Measurements from ENCODE around the gene CSMD2. TPM values are rescaled to one million over a fixed set of nuclear protein-coding genes. Genes with fewer than 3 reads are reported as not detected.

The CSMD2 gene
- polyA plus RNA-seq, 1 of the 3 experiments (the other 2 are of a cell fraction): not detected

DNA sequence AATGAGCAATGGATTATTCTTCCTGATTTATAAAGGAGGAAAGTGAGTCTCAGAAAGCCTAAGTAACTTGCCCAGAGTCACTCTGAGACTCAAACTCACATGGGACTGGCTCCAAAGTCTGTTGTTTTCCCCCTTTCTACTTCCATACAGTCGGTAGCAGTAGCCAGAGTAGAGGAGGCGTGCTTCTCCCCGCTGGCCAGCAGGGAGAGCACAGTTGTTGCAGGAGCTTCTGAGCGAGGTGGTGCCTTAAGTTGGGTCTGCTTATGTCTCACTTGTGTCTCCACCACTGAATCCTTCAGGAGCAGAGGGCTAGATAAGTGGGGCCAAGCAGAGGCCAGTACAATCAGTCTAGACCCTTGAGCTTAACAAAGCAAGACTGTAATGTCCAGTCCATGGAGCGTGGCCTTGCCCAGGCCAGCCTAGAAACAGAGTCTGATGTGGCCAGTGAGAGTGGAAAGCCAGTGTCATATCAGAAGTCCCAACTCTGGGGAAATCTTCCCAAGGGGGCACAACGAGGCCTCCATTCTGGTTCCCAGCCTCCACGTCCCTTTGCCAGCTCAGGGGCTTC lies 510.7 kb downstream of the CSMD2 start (continued):
- peak; percentile 55 for TF ChIP-seq RAD21 (IDR thresholded peaks at IDR 0.05; ENCODE audit: low read length)
- TF ChIP-seq, protein P1, sequence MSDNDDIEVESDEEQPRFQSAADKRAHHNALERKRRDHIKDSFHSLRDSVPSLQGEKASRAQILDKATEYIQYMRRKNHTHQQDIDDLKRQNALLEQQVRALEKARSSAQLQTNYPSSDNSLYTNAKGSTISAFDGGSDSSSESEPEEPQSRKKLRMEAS (IDR thresholded peaks at IDR 0.05; ENCODE audit: low read depth): no peak

DNA sequence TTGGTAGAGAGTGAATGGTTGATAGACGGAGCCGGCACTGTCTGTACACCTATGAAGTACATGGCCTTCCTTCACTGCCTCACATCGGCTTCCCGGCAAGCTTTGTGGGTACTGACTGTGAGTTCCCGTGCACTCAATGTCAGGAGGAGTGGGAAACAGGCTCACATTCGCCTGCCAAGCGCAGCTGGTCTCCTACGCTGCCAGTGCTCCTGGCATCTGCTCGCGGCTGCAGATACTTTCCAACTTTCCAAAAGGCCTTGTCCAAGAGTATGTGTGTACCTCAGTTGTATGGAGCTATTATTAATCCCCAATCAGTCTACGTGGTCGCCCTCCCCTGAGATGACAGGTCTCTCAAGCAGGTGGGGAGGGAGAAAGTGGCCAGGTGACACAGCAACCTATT lies 511.8 kb downstream of the CSMD2 start:
- H4K20me1 ChIP-seq (ENCODE audit: insufficient read depth): no peaks in the 10 kb centered on the region
- H3K9me2 ChIP-seq: no peaks in the 10 kb centered on the region
- no peak for TF ChIP-seq JUND (IDR thresholded peaks at IDR 0.05)
- TF ChIP-seq RAD21 (IDR thresholded peaks at IDR 0.05; ENCODE audit: low read length): no peak
- TF ChIP-seq SMC3 (IDR thresholded peaks at IDR 0.05; ENCODE audit: low read depth, low read length): no peak
- TF ChIP-seq, protein P2, sequence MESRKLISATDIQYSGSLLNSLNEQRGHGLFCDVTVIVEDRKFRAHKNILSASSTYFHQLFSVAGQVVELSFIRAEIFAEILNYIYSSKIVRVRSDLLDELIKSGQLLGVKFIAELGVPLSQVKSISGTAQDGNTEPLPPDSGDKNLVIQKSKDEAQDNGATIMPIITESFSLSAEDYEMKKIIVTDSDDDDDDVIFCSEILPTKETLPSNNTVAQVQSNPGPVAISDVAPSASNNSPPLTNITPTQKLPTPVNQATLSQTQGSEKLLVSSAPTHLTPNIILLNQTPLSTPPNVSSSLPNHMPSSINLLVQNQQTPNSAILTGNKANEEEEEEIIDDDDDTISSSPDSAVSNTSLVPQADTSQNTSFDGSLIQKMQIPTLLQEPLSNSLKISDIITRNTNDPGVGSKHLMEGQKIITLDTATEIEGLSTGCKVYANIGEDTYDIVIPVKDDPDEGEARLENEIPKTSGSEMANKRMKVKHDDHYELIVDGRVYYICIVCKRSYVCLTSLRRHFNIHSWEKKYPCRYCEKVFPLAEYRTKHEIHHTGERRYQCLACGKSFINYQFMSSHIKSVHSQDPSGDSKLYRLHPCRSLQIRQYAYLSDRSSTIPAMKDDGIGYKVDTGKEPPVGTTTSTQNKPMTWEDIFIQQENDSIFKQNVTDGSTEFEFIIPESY (IDR thresholded peaks at IDR 0.05; ENCODE audit: borderline replicate concordance, low read depth): no peak
- TF ChIP-seq, protein P3, sequence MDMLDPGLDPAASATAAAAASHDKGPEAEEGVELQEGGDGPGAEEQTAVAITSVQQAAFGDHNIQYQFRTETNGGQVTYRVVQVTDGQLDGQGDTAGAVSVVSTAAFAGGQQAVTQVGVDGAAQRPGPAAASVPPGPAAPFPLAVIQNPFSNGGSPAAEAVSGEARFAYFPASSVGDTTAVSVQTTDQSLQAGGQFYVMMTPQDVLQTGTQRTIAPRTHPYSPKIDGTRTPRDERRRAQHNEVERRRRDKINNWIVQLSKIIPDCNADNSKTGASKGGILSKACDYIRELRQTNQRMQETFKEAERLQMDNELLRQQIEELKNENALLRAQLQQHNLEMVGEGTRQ (IDR thresholded peaks at IDR 0.05; ENCODE audit: borderline replicate concordance, low read depth, low read length): no peak
- no peak for TF ChIP-seq MXI1 (IDR thresholded peaks at IDR 0.05; ENCODE audit: low read depth, low read length)
- no peak overlapping the region for H3K4me3 ChIP-seq (ENCODE audit: low read depth in 2 of 2, low read length in 1 of 2)
- no peaks in the 10 kb centered on the region; a peak in 1 of 4 replicates for H3K4me1 ChIP-seq (ENCODE audit: control insufficient read depth in 1 of 2, insufficient read depth in 2 of 2, low read depth in 1 of 2, low read length in 1 of 2)
- no peak overlapping the region for H3K9ac ChIP-seq
- no peaks in the 10 kb centered on the region for H3F3A ChIP-seq (replicated peaks; ENCODE audit: insufficient read depth)
- H3K27ac ChIP-seq (ENCODE audit: low read depth in 2 of 2, low read length in 1 of 2): no peak overlapping the region
- H3K36me3 ChIP-seq (replicated peaks in 1 of 2; ENCODE audit: control insufficient read depth in 1 of 2, insufficient read depth in 2 of 2, low read length in 1 of 2): no peaks in the 10 kb centered on the region
- 65% methylated on average over 12 of the region's 12 CpGs for WGBS (ENCODE audit: low lambda C conversion rate)
- H3K9me3 ChIP-seq: no peaks in the 10 kb centered on the region
- H3K4me2 ChIP-seq: no peak overlapping the region
- ChIA-PET CTCF (interaction anchor here (1.5 to 8.4 kb wide), 4 partner anchors 10 to 1089 kb away, joined by 4 to 54 read pairs (median 6); no protein-coding TSS in a partner anchor), POLR2A (no interaction called here)
- H3K79me2 ChIP-seq (ENCODE audit: insufficient read depth): no peaks in the 10 kb centered on the region
- H3K27me3 ChIP-seq (ENCODE audit: insufficient read depth): no peaks in the 10 kb centered on the region
- no peak for DNase-seq
- H2AFZ ChIP-seq (ENCODE audit: low read depth): no peak overlapping the region

DNA sequence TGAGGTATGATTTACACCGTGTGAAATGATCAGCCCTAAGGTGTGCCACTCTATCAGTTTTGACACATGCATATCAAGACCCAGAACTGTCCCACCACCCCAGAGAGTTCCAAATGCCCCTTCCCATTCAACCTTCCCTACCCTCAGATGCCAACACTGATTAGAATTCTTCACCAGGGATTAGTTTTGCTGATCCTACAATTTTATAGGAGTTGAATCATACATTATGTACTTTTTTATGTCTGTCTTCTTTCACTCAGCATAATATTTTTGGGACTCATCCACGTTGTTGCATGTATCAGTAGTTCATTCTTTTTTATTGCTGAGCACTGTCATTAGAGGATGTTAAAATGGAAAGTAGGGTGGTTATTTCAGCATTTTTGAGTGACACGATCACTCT lies 514.3 kb downstream of the CSMD2 start:
- Histone ChIP-seq H4K20me1 (ENCODE audit: insufficient read depth) (no peaks in the 10 kb centered on the region), H3K36me3 (replicated peaks in 1 of 2; ENCODE audit: control insufficient read depth in 1 of 2, insufficient read depth in 2 of 2, low read length in 1 of 2) (no peaks in the 10 kb centered on the region), H3K9me2 (no peaks in the 10 kb centered on the region), H3F3A (replicated peaks; ENCODE audit: insufficient read depth) (no peaks in the 10 kb centered on the region), H3K4me3 (ENCODE audit: low read depth in 2 of 2, low read length in 1 of 2) (no peak overlapping the region), H2AFZ (ENCODE audit: low read depth) (no peak overlapping the region), H3K9ac (no peak overlapping the region), H3K79me2 (ENCODE audit: insufficient read depth) (no peaks in the 10 kb centered on the region), H3K27me3 (ENCODE audit: insufficient read depth) (no peaks in the 10 kb centered on the region), H3K4me2 (no peak overlapping the region), H3K9me3 (no peaks in the 10 kb centered on the region), H3K27ac (ENCODE audit: low read depth in 2 of 2, low read length in 1 of 2) (no peak overlapping the region), H3K4me1 (ENCODE audit: control insufficient read depth in 1 of 2, insufficient read depth in 2 of 2, low read depth in 1 of 2, low read length in 1 of 2) (no peaks in the 10 kb centered on the region; a peak in 1 of 4 replicates)
- WGBS (ENCODE audit: low lambda C conversion rate): 23% methylated on average over 3 of the region's 3 CpGs
- DNase-seq: no peak
- CTCF ChIA-PET: no interaction called here
- TF ChIP-seq RCOR1 (IDR thresholded peaks at IDR 0.05; ENCODE audit: low read length): no peak
- TF ChIP-seq, protein P4, sequence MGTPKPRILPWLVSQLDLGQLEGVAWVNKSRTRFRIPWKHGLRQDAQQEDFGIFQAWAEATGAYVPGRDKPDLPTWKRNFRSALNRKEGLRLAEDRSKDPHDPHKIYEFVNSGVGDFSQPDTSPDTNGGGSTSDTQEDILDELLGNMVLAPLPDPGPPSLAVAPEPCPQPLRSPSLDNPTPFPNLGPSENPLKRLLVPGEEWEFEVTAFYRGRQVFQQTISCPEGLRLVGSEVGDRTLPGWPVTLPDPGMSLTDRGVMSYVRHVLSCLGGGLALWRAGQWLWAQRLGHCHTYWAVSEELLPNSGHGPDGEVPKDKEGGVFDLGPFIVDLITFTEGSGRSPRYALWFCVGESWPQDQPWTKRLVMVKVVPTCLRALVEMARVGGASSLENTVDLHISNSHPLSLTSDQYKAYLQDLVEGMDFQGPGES (IDR thresholded peaks at IDR 0.05; ENCODE audit: low read depth, low read length): no peak
- no peak for TF ChIP-seq FOXJ3 (CRISPR knock-in tag; IDR thresholded peaks at IDR 0.05)
- POLR2A ChIA-PET: no interaction called here
